Activated T-cell treated with anti-CD3 and anti-CD28 coated beads for 1 hour (primary cell): ENCODE measurements around the gene CXCL11.
A peak's percentile ranks its signal among the peaks of the same experiment; 100 is the strongest.
"Not testable (repeated sequence)": the region's sequence is repeated elsewhere in the genome, so short reads cannot be mapped to it uniquely, and the experiment has no call there.

Source experiments
- DNase-seq: peaks from one replicate; pipeline ENCODE4 v3.0.0-alpha.2; 2020; ENCODE audit warnings: low read depth

CXCL11 gene

DNA sequence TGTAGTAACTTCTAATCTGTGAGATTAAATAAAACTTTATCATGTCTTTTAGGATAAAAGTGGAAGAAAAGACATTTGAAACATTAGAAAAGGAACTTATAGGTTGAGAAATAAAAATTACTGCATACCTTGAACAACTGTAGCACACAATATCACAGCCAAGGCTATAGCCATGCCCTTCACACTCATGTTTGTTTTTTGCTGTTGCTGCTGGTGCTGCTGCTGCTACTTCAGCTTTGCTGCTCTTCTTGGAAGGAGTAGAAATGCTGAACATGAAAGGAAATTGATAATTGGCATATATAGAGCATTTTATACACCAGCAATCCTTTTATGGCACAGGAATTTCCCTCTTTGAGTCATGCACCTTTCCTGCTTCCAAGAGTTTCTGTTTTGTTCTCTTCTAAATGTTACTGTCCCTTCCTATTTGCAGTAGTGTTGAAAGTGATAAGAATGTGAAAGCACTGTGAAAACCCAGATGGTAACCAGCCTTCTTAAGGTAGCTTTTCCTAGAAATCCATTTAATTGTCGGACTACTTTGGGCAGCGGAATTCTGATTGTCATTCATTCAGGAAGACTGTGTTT is at the start of gene CXCL11:
Gene CXCL11, minus strand, starts transcription at position 272 of the 582 bp plus-strand sequence. Its CDS starts 83 bp downstream, at position 189.
- DNase-seq = no peak

DNA sequence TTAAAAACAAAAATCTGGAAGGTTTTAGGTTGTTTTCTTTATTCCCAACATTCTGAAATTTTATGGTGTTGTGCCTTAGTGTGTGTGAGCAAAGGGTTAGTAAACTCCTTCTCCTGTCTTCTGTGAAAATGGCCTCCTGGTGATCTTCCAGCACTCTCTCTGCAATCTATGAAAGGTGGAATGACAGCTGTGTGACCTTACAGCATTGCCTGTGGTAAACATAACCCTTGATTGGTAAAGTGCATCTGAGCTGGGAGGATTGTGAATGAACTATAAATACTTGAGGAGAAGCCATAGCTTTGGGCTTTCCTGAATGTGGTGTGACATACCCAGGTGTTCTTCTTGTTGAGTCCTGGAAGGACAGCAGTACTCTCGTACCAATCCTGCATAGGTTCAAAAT is 48.7 kb upstream of the CXCL11 start:
- no peak for DNase-seq

DNA sequence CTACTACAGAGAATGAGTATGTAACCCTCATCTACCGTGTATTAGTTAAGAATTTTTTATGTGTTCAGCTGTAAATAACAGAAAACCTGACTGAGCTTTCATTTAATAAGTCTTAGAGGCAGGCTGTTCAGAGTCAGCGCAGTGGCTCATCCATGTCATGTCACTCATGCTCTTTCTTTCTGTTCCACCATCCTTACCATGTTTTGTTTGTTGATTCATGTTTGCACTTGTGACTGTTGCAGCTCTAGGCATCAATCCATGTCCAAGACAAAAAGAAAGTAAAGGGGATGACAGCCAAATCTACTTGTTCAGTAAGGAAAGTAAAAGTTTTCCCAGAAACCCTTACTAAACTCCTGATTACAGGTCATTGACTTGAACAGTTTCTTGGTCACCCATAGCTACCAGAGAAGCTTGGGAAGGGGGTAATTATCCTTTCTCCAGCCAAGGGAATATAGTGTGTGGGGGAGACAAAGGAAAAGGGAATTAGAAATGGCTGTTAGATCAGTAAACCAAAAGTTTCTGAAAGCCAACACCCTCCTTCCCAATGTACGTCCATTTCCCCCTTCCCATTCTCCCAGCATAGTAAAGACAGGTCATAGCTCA is 47.6 kb upstream of the CXCL11 start:
- no peak for DNase-seq

- no peak for DNase-seq
Measured at GRCh38 chr4:76078033-76078613, 42.3 kb upstream of the CXCL11 start.

DNA sequence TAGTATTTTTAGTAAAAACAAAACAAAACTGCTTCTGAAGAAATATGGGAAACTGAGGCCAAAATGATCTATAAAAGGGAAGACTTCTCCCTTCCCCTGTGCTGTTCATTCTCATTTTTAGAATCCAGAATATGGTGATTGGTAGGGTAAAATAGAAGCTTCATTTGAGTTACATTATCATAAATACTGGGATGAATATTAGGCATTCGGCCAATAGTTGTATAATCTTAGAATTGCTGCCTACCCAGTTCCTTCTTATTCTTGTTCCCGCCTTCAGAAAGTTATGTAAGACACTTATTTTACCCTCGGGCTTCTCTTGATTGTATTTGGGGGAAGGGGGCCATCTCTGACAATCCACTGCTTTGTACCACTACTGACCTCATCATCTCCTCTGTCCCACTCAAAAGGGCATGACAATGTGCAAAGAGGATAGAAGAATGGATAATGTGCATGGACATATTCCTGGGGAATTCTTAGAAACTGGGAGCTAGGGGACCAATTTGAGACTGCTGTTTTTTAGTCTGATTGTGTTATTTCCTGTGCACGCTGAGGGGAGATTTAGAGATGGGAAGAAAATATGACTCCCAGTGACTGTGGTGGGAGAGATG is 39.2 kb upstream of the CXCL11 start:
- DNase-seq = no peak

DNA sequence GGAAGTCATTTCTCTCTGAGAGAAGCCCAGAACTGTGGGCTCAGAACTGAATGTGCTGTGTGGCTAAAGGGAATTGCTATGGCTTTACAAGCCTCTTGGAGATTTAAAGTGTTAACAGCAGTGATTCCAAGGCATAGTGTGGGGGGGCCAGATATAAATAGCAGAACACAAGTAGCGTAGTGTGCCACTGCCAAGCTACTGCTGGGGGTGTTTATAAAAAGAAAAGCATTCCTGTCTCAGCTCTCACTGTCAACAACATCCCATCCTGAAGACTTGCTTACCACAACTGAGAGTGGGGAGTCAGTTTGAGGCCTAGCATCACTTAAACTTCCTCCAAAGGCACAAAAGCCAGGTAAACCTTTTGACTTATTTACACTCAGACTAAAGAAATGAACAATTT is 38.6 kb upstream of the CXCL11 start, which contains the start of gene ART3:
Gene ART3, plus strand, starts transcription at position 242 of the 400 bp plus-strand sequence. CDS start 1,181 bp downstream, outside the sequence.
- DNase-seq = no peak

DNA sequence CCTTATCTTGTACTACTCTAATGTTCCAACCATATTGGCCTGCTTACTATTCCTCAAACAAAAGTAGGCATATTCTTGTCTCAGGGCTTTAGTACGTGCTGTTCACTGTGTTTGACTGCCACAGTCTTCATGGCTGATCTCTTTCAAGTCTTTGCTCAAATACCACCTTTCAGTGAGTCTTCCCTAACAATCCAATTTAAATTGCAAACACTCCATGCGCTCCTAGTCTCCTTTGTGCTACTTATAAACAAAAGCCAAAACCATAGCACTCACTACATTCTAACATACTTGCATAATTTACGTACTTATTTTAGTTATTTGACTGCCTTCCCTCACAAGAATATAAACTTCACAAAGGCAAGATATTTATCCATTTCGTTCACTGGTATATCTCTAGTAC is 36.9 kb upstream of the CXCL11 start:
- DNase-seq = no peak

- DNase-seq = peak; percentile 60
Measured at GRCh38 chr4:76067652-76068286, 31.9 kb upstream of the CXCL11 start.

GRCh38 chr4:76066546-76066945 is 30.7 kb upstream of the CXCL11 start:
- no peak for DNase-seq

DNA sequence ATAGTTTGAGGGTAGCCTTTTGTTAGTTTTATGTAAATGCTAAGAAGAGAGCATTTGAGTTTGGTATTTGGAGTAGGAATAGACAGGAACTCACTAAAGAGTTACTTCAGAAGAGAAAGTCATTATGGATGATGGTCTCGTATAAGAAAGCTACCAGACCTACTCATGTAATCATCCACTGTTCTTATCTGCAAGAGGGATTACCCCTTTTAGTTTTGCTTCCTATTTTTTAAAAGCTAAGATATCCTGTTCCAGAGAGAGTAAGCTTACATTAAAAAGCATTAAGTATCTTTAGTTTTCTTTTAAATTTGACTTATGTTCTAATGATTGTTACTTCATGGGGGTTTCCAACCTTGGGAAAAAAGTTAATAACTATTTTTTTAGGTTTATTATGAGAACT is 26.1 kb upstream of the CXCL11 start:
- no peak for DNase-seq

GRCh38 chr4:76061421-76061820 is 25.6 kb upstream of the CXCL11 start:
- no peak for DNase-seq

DNA sequence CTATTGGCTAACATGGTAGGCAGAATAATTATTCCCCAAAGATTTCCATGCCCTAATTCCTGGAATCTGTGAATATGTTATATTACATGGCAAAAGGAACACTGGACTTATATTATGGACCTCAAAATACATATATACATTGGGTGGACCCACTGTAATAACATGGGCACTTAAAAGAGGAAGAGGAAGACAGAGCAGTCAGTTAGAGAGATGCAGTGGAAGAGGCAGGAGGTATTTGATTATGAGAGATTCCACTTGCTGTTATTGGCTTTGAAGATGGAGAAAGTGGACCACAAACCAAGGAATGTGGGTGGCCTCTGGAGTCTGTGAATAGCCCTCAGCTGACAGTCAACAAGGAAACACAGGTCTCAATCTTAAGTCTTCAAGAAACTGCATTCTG is 24.6 kb upstream of the CXCL11 start:
- no peak for DNase-seq

DNA sequence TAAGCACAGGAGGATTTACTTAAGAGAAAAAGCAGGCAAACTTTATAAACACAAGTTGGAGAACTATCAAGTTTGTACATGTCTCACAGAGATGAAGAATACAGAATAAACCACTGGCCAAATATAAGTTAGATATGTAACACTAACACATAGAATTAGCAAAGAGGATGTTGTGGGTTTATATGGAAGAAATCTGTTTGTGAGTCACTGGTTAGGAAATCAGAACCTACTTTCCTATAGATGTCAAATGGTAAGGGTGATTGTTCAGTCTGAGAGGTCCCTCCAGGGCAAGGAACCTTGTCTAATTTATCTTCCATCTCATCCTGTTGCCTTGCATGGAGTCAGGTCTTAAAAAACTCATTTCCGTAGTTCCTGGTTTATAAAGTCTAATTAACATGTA is 23.9 kb upstream of the CXCL11 start:
- DNase-seq = no peak

DNA sequence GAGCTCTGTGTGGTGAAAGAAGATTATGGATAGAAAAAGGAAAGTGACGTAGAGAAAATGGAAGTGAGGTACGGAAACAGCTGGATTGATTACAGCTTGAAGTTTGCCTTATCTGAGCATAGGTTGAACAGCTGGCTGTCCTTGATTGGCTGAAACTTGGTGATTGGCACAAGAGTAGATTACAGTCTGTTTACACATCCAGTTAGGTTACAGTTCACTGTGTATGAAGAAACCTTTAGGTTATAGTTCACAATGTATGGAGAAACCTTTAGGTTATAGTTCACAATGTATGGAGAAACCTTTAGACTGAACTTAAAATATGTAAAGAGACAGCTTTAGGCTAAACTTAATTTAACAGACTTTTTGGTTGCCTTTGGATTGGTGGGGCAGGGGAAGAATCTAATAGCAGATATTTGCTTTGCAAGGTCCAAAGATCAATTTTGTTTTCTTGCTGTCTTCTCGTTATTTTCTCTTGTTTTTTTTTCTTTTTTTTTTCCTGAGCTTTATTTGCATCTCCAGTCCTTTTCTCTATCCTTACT is 23.1 kb upstream of the CXCL11 start:
- DNase-seq = no peak

- DNase-seq = no peak
Measured at GRCh38 chr4:76058302-76058701, 22.4 kb upstream of the CXCL11 start.

DNA sequence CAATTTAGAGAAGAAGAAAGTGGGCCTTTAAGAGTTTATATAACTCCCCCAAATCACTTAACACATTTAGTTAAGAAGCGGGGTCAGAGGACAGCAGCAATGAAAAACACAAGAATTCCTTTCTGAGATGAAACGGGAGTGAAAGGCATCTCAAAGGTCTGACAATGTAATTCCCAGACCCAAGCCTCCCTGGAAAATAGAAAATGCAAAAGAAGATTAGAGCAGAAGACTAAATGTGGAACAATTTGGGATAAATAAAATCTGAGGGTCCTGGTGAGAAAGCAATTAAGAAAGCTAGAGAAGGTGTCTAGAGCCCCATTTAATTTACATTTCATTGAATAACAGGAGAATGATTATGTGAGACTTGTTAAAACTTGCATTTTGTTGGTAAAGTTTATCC is 19.6 kb upstream of the CXCL11 start:
- no peak for DNase-seq

- no peak for DNase-seq
Measured at GRCh38 chr4:76055016-76055415, 19.1 kb upstream of the CXCL11 start.

GRCh38 chr4:76053730-76054129 is 17.9 kb upstream of the CXCL11 start:
- no peak for DNase-seq

DNA sequence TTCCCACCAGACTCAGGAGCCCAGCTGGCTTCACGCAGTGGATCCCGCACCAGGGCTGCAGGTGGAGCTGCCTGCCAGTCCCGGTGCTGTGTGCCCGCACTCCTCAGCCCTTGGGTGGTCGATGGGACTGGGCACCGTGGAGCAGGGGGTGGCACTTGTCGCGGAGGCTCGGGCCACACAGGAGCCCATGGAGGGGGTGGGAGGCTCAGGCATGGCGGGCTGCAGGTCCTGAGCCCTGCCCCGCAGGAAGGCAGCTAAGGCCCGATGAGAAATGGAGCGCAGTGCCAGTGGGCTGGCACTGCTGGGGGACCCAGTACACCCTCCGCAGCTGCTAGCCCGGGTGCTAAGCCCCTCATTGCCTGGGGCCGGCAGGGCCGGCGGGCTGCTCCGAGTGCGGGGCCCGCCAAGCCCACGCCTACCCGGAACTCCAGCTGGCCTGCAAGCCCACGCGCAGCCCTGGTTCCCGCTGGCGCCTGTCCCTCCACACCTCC is 14.7 kb upstream of the CXCL11 start:
- DNase-seq = not testable (repeated sequence)

GRCh38 chr4:76049860-76050416 is 14.1 kb upstream of the CXCL11 start:
- not testable (repeated sequence) for DNase-seq

DNA sequence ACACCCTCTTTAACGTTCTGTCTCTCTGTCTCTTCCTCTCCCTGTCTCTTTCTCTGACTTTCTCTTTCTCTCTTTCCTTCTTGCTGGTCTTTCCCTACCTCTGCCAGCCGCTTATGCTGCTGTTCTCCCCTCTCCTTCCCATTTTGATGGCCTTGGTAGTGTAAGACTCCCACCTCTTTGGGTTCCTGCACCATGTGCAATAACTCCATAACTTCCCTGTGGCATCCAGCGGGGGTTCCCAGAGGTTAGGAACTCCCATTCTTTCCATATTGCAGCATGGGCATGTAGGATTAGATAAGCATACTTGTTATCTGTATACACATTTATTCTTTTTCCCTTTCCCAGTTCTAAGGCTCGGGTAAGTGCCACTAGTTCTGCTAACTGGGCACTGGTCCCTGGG is 8.8 kb upstream of the CXCL11 start:
- not testable (repeated sequence) for DNase-seq

GRCh38 chr4:76043306-76043705 is 7.4 kb upstream of the CXCL11 start:
- DNase-seq = not testable (repeated sequence)
